Measurements from ENCODE around the gene CGB5. TPM values are rescaled to one million over a fixed set of nuclear protein-coding genes. Genes with fewer than 3 reads are reported as not detected.
"Not testable (repeated sequence)": the region's sequence is repeated elsewhere in the genome, so short reads cannot be mapped to it uniquely, and the experiment has no call there.

Gene CGB5
- total and polyA plus RNA-seq, 2 donors, result not detected

GRCh38 chr19:49073514-49074378 lies 30.1 kb downstream of the CGB5 start:
- DNase-seq (ENCODE audit: extremely low spot score), result no peak
- H3K4me1 ChIP-seq (ENCODE audit: insufficient read depth), result no peaks in the 10 kb centered on the region
- no peak overlapping the region for H3K4me3 ChIP-seq (ENCODE audit: low read depth, low read length)
- no peak overlapping the region for H3K27ac ChIP-seq (ENCODE audit: low read depth)
- WGBS, result 61% methylated on average over 23 of the region's 23 CpGs
- H3K36me3 ChIP-seq (ENCODE audit: insufficient read depth), result no peaks in the 10 kb centered on the region

GRCh38 chr19:49074869-49075268 lies 31.2 kb downstream of the CGB5 start:
- H3K4me1 ChIP-seq (ENCODE audit: insufficient read depth); DNase-seq (ENCODE audit: extremely low spot score); H3K27ac ChIP-seq (ENCODE audit: low read depth); H3K36me3 ChIP-seq (ENCODE audit: insufficient read depth); H3K4me3 ChIP-seq (ENCODE audit: low read depth, low read length): not testable (repeated sequence)
- WGBS, result 16% methylated on average over 9 of the region's 9 CpGs

- DNase-seq (ENCODE audit: extremely low spot score), result no peak
- Histone ChIP-seq H3K36me3 (ENCODE audit: insufficient read depth) (no peaks in the 10 kb centered on the region), H3K27ac (ENCODE audit: low read depth) (no peak overlapping the region), H3K4me3 (ENCODE audit: low read depth, low read length) (no peak overlapping the region), H3K4me1 (ENCODE audit: insufficient read depth) (no peaks in the 10 kb centered on the region)
- 90% methylated on average over 4 of the region's 4 CpGs for WGBS
These were observed 36.7 kb downstream of the CGB5 start for GRCh38 chr19:49080392-49080791.

- H3K36me3 ChIP-seq (ENCODE audit: insufficient read depth), result no peaks in the 10 kb centered on the region
- no peaks in the 10 kb centered on the region for H3K4me1 ChIP-seq (ENCODE audit: insufficient read depth)
- DNase-seq (ENCODE audit: extremely low spot score), result no peak
- H3K27ac ChIP-seq (ENCODE audit: low read depth), result no peak overlapping the region
- WGBS, result 76% methylated on average over 1 of the region's 1 CpG
- H3K4me3 ChIP-seq (ENCODE audit: low read depth, low read length), result no peak overlapping the region
These were observed 37.6 kb downstream of the CGB5 start for GRCh38 chr19:49081273-49081672.

GRCh38 chr19:49084206-49085019 lies 40.8 kb downstream of the CGB5 start:
- Histone ChIP-seq H3K27ac (ENCODE audit: low read depth) (peak overlapping the region; percentile 88), H3K4me1 (ENCODE audit: insufficient read depth) (no peaks in the 10 kb centered on the region), H3K36me3 (ENCODE audit: insufficient read depth) (no peaks in the 10 kb centered on the region), H3K4me3 (ENCODE audit: low read depth, low read length) (no peak overlapping the region)
- DNase-seq (ENCODE audit: extremely low spot score), result no peak
- WGBS, result 64% methylated on average over 26 of the region's 26 CpGs

GRCh38 chr19:49085020-49085867 lies 41.6 kb downstream of the CGB5 start, which contains the start of gene SNRNP70:
Gene SNRNP70 (plus strand): TSS chr19:49085451. CDS start chr19:49086415, 964 bp downstream.
- DNase-seq (ENCODE audit: extremely low spot score), result peak; percentile 99
- no peaks in the 10 kb centered on the region for H3K4me1 ChIP-seq (ENCODE audit: insufficient read depth)
- WGBS, result under 1% methylated on average over 89 of the region's 89 CpGs
- H3K4me3 ChIP-seq (ENCODE audit: low read depth, low read length), result peak within 1 kb of the TSS; percentile 86
- H3K36me3 ChIP-seq (ENCODE audit: insufficient read depth), result no peaks in the 10 kb centered on the region
- H3K27ac ChIP-seq (ENCODE audit: low read depth), result peak within 1 kb of the TSS; percentile 88

- WGBS, result 1% methylated on average over 14 of the region's 14 CpGs
- Histone ChIP-seq H3K27ac (ENCODE audit: low read depth) (no peak overlapping the region), H3K4me1 (ENCODE audit: insufficient read depth) (no peaks in the 10 kb centered on the region), H3K36me3 (ENCODE audit: insufficient read depth) (no peaks in the 10 kb centered on the region), H3K4me3 (ENCODE audit: low read depth, low read length) (peak overlapping the region; percentile 86)
- DNase-seq (ENCODE audit: extremely low spot score), result no peak
These were observed 42.2 kb downstream of the CGB5 start for GRCh38 chr19:49085868-49086232.

- H3K4me1 ChIP-seq (ENCODE audit: insufficient read depth), result no peaks in the 10 kb centered on the region
- H3K4me3 ChIP-seq (ENCODE audit: low read depth, low read length), result peak overlapping the region; percentile 86
- DNase-seq (ENCODE audit: extremely low spot score), result no peak
- 59% methylated on average over 11 of the region's 11 CpGs for WGBS
- H3K27ac ChIP-seq (ENCODE audit: low read depth), result no peak overlapping the region
- no peaks in the 10 kb centered on the region for H3K36me3 ChIP-seq (ENCODE audit: insufficient read depth)
These were observed 42.6 kb downstream of the CGB5 start for GRCh38 chr19:49086296-49086695.

GRCh38 chr19:49091391-49092038 lies 47.9 kb downstream of the CGB5 start:
- WGBS, result 94% methylated on average over 17 of the region's 17 CpGs
- Histone ChIP-seq H3K36me3 (ENCODE audit: insufficient read depth) (peaks cover 3% of the 10 kb centered on the region), H3K27ac (ENCODE audit: low read depth) (no peak overlapping the region), H3K4me1 (ENCODE audit: insufficient read depth) (no peaks in the 10 kb centered on the region), H3K4me3 (ENCODE audit: low read depth, low read length) (no peak overlapping the region)
- no peak for DNase-seq (ENCODE audit: extremely low spot score)

GRCh38 chr19:49092686-49093085 lies 49.0 kb downstream of the CGB5 start:
- peaks cover 3% of the 10 kb centered on the region for H3K36me3 ChIP-seq (ENCODE audit: insufficient read depth)
- 89% methylated on average over 6 of the region's 6 CpGs for WGBS

More at GRCh38 chr19:49092686-49093085, 49.0 kb downstream of the CGB5 start:
- H3K4me1 ChIP-seq (ENCODE audit: insufficient read depth), result no peaks in the 10 kb centered on the region
- DNase-seq (ENCODE audit: extremely low spot score), result no peak
- H3K4me3 ChIP-seq (ENCODE audit: low read depth, low read length), result no peak overlapping the region
- no peak overlapping the region for H3K27ac ChIP-seq (ENCODE audit: low read depth)
